Mesenteric fat pad (tissue), 1 donor: Measurements from ENCODE around the gene PCDHGB7. TPM values are rescaled to one million over a fixed set of nuclear protein-coding genes. Genes with fewer than 3 reads are reported as not detected.
"Not testable (repeated sequence)": the region's sequence is repeated elsewhere in the genome, so short reads cannot be mapped to it uniquely, and the experiment has no call there.

Experiments
- DNase-seq: peaks from one replicate; pipeline ENCODE4 v3.0.0-alpha.2; 2020; ENCODE audit warnings: low spot score
- total RNA-seq: library from RNA; stranded (reverse); fragmentation: NEBNext Ultra II Directional; extraction: Animal tissue kit (Norgen Biotek cat#: 25700); gene quantifications from one replicate; pipeline ENCODE4 v1.2.1, GENCODE V29; 2021
- donor health status: DM: yes; HTN: yes; CAD: no.

Gene PCDHGB7
- total RNA-seq, 1 donor from 2014 or later = 8.1 TPM

- DNase-seq = no peak
Observed at GRCh38 chr5:141422742-141423291, 5.3 kb downstream of the PCDHGB7 start.

- no peak for DNase-seq
Observed at GRCh38 chr5:141427783-141428426, 10.4 kb downstream of the PCDHGB7 start.

- DNase-seq = no peak
Observed at GRCh38 chr5:141430332-141431113, 13.0 kb downstream of the PCDHGB7 start, which contains the start of gene PCDHGA12. Gene PCDHGA12, plus strand, starts transcription at chr5:141430507. Its CDS starts 253 bp downstream, at chr5:141430760.

DNA sequence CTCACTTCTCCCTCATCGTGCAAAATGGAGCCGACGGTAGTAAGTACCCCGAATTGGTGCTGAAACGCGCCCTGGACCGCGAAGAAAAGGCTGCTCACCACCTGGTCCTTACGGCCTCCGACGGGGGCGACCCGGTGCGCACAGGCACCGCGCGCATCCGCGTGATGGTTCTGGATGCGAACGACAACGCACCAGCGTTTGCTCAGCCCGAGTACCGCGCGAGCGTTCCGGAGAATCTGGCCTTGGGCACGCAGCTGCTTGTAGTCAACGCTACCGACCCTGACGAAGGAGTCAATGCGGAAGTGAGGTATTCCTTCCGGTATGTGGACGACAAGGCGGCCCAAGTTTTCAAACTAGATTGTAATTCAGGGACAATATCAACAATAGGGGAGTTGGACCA, 13.8 kb downstream of the PCDHGB7 start:
- no peak for DNase-seq

DNA sequence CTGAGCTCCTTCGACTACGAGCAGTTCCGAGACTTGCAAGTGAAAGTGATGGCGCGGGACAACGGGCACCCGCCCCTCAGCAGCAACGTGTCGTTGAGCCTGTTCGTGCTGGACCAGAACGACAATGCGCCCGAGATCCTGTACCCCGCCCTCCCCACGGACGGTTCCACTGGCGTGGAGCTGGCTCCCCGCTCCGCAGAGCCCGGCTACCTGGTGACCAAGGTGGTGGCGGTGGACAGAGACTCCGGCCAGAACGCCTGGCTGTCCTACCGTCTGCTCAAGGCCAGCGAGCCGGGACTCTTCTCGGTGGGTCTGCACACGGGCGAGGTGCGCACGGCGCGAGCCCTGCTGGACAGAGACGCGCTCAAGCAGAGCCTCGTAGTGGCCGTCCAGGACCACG, 14.8 kb downstream of the PCDHGB7 start:
- DNase-seq = not testable (repeated sequence)

- not testable (repeated sequence) for DNase-seq
Observed at GRCh38 chr5:141432726-141433125, 15.2 kb downstream of the PCDHGB7 start.

GRCh38 chr5:141434006-141434405, 16.5 kb downstream of the PCDHGB7 start:
- DNase-seq = no peak

GRCh38 chr5:141437221-141437620, 19.7 kb downstream of the PCDHGB7 start:
- no peak for DNase-seq

DNA sequence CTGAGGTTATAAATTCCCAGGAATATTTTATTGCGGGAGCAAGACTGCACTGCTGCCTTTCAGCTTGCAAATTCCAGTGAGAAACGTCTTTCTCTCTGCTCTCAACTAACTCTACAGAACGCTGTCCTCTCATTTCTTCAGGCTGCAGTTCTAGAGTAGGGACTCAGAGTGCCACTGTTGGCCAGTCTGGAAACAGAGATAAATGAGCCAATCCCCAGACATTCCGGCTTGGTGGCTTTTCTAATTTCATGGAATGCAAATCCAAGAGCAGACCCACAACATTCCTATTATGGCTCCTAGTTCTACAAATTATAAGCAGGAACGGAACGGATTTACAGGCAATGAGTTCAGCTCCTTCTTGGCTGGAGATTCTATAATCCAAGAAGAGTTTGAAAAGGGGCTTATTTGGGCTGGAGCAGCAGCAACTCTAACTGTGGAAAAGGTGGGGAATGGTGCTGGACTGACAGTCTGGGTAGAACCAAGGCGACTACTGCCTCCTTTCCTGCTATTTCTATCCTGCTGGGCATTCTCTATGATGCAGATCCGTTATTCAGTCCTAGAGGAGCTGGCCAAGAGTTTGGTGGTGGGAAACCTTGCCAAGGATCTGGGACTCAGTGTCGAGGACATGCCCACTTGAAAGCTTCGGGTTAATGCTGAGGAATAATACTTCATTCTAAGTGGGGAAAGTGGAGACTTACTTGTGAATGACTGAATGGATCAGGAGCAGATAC, 22.1 kb downstream of the PCDHGB7 start:
- DNase-seq = no peak

- DNase-seq = no peak
Observed at GRCh38 chr5:141440341-141440740, 22.9 kb downstream of the PCDHGB7 start.

- DNase-seq = no peak
Observed at GRCh38 chr5:141441571-141442170, 24.2 kb downstream of the PCDHGB7 start.

GRCh38 chr5:141465351-141465750, 47.9 kb downstream of the PCDHGB7 start:
- no peak for DNase-seq

Other genes with a start within 250 kb of the PCDHGB7 start
- gene PCDHB7, start 245.0 kb upstream of the PCDHGB7 start, total RNA-seq = 1.6 TPM
- gene PCDHB8, start 239.9 kb upstream of the PCDHGB7 start, total RNA-seq = 2.4 TPM
- 1.6 TPM for gene PCDHB16, start 235.3 kb upstream of the PCDHGB7 start, total RNA-seq
- gene PCDHB9, start 230.5 kb upstream of the PCDHGB7 start, total RNA-seq = 1.0 TPM
- gene PCDHB10, start 225.3 kb upstream of the PCDHGB7 start, total RNA-seq = 1.4 TPM
- 2.0 TPM for gene PCDHB11, start 218.1 kb upstream of the PCDHGB7 start, total RNA-seq
- gene PCDHB12, start 209.0 kb upstream of the PCDHGB7 start, total RNA-seq = 3.3 TPM
- gene PCDHB13, start 203.8 kb upstream of the PCDHGB7 start, total RNA-seq = 2.8 TPM
- 1.9 TPM for gene PCDHB14, start 194.3 kb upstream of the PCDHGB7 start, total RNA-seq
- 3.4 TPM for gene PCDHB15, start 172.3 kb upstream of the PCDHGB7 start, total RNA-seq
- gene SLC25A2, start 113.6 kb upstream of the PCDHGB7 start, total RNA-seq = 0.61 TPM
- gene TAF7, start 96.9 kb upstream of the PCDHGB7 start, total RNA-seq = 53.9 TPM
- gene PCDHGA1, start 87.2 kb upstream of the PCDHGB7 start, total RNA-seq = 0.48 TPM
- 3.7 TPM for gene PCDHGA2, start 78.9 kb upstream of the PCDHGB7 start, total RNA-seq
- gene PCDHGA3, start 73.8 kb upstream of the PCDHGB7 start, total RNA-seq = 2.2 TPM
- gene PCDHGB1, start 67.6 kb upstream of the PCDHGB7 start, total RNA-seq = 1.3 TPM
- 4.7 TPM for gene PCDHGA4, start 62.7 kb upstream of the PCDHGB7 start, total RNA-seq
- 3.1 TPM for gene PCDHGB2, start 57.7 kb upstream of the PCDHGB7 start, total RNA-seq
- 2.7 TPM for gene PCDHGA5, start 53.5 kb upstream of the PCDHGB7 start, total RNA-seq
- 2.7 TPM for gene PCDHGB3, start 47.4 kb upstream of the PCDHGB7 start, total RNA-seq
- gene PCDHGA6, start 43.8 kb upstream of the PCDHGB7 start, total RNA-seq = 3.1 TPM
- 1.9 TPM for gene PCDHGA7, start 34.9 kb upstream of the PCDHGB7 start, total RNA-seq
- gene PCDHGB4, start 30.0 kb upstream of the PCDHGB7 start, total RNA-seq = 3.2 TPM
- gene PCDHGA8, start 25.0 kb upstream of the PCDHGB7 start, total RNA-seq = 0.87 TPM
- 5.9 TPM for gene PCDHGB5, start 19.7 kb upstream of the PCDHGB7 start, total RNA-seq
- 3.9 TPM for gene PCDHGA9, start 14.9 kb upstream of the PCDHGB7 start, total RNA-seq
- 5.3 TPM for gene PCDHGB6, start 9.7 kb upstream of the PCDHGB7 start, total RNA-seq
- gene PCDHGA10, start 4.7 kb upstream of the PCDHGB7 start, total RNA-seq = 4.2 TPM
- 3.1 TPM for gene PCDHGA11, start 3.4 kb downstream of the PCDHGB7 start, total RNA-seq
- 4.6 TPM for gene PCDHGA12, start 12.8 kb downstream of the PCDHGB7 start, total RNA-seq
- gene PCDHGC3, start 58.3 kb downstream of the PCDHGB7 start, total RNA-seq = 46.8 TPM
- 1.7 TPM for gene PCDHGC4, start 67.4 kb downstream of the PCDHGB7 start, total RNA-seq
- 1.1 TPM for gene PCDHGC5, start 71.4 kb downstream of the PCDHGB7 start, total RNA-seq
- gene DIAPH1, start 201.3 kb downstream of the PCDHGB7 start, total RNA-seq = 49.5 TPM
- gene HDAC3, start 219.2 kb downstream of the PCDHGB7 start, total RNA-seq = 39.3 TPM
- 1.5 TPM for gene RELL2, start 219.3 kb downstream of the PCDHGB7 start, total RNA-seq
- 11.5 TPM for gene FCHSD1, start 233.7 kb downstream of the PCDHGB7 start, total RNA-seq